Adipocyte (in vitro differentiated cells): ENCODE results near the gene LHFPL2.
A peak's percentile ranks its signal among the peaks of the same experiment; 100 is the strongest.

Experiments used
- DNase-seq: peaks from one replicate; pipeline ENCODE4 v3.0.0-alpha.2; 2015; ENCODE audit warnings: low read depth
- H3K27me3 ChIP-seq: replicated peaks from 2 replicates; pipeline ENCODE4 v1.7.0; 2013; ENCODE audit warnings: mild to moderate bottlenecking, low read length, moderate library complexity; ENCODE audit not compliant: control insufficient read depth, insufficient read depth
- H3K36me3 ChIP-seq: 2 replicates; pipeline ENCODE4 v1.7.0; 2013; ENCODE audit warnings: low read length, mild to moderate bottlenecking, moderate library complexity; ENCODE audit not compliant: control insufficient read depth, insufficient read depth, severe bottlenecking
- H3K4me1 ChIP-seq: 2 replicates; pipeline ENCODE4 v1.7.0; 2013; ENCODE audit warnings: mild to moderate bottlenecking, low read length, moderate library complexity; ENCODE audit not compliant: control insufficient read depth, insufficient read depth
- H3K4me3 ChIP-seq: 2 replicates; pipeline ENCODE4 v1.7.0; 2013; ENCODE audit warnings: mild to moderate bottlenecking, low read length, moderate library complexity
- H3K9ac ChIP-seq: 2 replicates; pipeline ENCODE4 v1.7.0; 2013; ENCODE audit warnings: mild to moderate bottlenecking, low read length, moderate library complexity
- H3K9me3 ChIP-seq: 2 replicates; pipeline ENCODE4 v1.7.0; 2013; ENCODE audit warnings: mild to moderate bottlenecking, low read length, moderate library complexity; ENCODE audit not compliant: control insufficient read depth

Gene LHFPL2

GRCh38 chr5:78492224-78492623, 156.3 kb downstream of the LHFPL2 start:
- no peak overlapping the region for H3K9ac ChIP-seq
- H3K9me3 ChIP-seq = no peaks in the 10 kb centered on the region
- H3K36me3 ChIP-seq = peaks cover 34% of the 10 kb centered on the region
- no peaks in the 10 kb centered on the region for H3K27me3 ChIP-seq
- DNase-seq = no peak
- H3K4me3 ChIP-seq = no peak overlapping the region
- peaks cover 23% of the 10 kb centered on the region for H3K4me1 ChIP-seq

GRCh38 chr5:78490709-78491485, 157.7 kb downstream of the LHFPL2 start:
- peaks cover 41% of the 10 kb centered on the region for H3K36me3 ChIP-seq
- H3K9me3 ChIP-seq = no peaks in the 10 kb centered on the region

DNA sequence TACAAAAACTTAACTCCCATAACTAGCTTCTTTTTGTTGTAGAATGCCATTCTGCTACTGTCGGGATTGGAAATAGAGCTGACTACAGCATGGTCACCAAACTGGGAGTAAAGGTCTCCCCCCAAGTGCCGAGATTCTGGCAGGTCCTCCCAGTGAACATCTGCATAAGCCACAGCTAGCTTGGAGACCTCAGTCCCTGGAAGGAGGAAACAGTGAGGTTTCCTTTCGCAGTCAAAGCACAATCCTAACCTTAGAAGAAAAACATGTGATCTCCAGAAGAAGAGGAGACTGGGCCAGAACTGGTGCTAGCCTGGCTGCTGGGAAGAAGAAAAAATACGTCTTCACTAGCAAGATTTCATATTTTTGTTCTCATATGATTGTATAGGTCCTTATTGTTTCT, 160.7 kb downstream of the LHFPL2 start:
- no peaks in the 10 kb centered on the region for H3K9me3 ChIP-seq
- H3K4me1 ChIP-seq = peaks cover 22% of the 10 kb centered on the region
- no peaks in the 10 kb centered on the region for H3K27me3 ChIP-seq
- no peak overlapping the region for H3K9ac ChIP-seq
- no peak overlapping the region for H3K4me3 ChIP-seq
- H3K36me3 ChIP-seq = peaks cover 32% of the 10 kb centered on the region
- no peak for DNase-seq

More at GRCh38 chr5:78490709-78491485, 157.7 kb downstream of the LHFPL2 start:
- no peak overlapping the region for H3K9ac ChIP-seq
- peak; percentile 68 for DNase-seq
- H3K27me3 ChIP-seq = no peaks in the 10 kb centered on the region
- peaks cover 13% of the 10 kb centered on the region for H3K4me1 ChIP-seq
- no peak overlapping the region for H3K4me3 ChIP-seq

- Histone ChIP-seq H3K36me3 (peaks cover 32% of the 10 kb centered on the region), H3K9ac (no peak overlapping the region), H3K4me3 (no peak overlapping the region), H3K27me3 (no peaks in the 10 kb centered on the region), H3K9me3 (no peaks in the 10 kb centered on the region), H3K4me1 (peaks cover 22% of the 10 kb centered on the region)
- no peak for DNase-seq
These were observed 162.4 kb downstream of the LHFPL2 start for GRCh38 chr5:78486218-78486617.

DNA sequence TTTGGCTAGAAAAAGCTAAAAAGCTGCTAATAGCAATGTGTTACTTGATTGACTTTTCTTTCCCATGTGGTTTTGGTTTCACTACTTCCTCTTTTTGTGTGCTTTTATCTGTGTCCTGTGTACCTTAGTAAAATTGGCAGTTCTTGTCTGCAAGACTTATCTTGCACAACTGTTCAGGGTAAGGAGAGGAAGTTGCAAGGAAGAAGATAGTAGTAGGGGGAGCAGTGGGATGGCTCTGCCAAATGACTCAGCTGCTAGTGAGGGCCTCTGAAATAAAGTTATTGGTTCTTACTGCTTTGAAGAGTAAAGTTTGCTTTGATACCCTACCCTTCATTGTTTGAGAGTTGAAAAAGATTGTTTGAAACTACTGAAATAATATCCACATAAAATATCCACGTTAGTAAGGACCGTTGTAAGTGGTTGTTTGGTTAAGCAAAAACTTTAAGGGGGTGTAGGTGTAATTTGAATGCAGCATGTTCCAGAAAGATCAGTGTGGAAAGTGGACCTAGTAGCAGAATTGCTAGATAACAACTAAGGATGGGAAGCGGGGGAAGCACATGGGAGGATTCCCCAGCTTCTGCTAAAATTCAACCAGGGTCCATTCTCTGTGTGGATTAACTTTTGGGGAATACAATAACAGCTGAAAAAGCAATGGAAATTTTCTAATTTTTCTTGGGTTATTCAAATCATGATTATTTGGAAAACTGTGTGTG, 164.6 kb downstream of the LHFPL2 start:
- Histone ChIP-seq H3K4me3 (no peak overlapping the region), H3K4me1 (peaks cover 22% of the 10 kb centered on the region), H3K9ac (no peak overlapping the region), H3K27me3 (no peaks in the 10 kb centered on the region), H3K36me3 (peaks cover 24% of the 10 kb centered on the region), H3K9me3 (no peaks in the 10 kb centered on the region)
- DNase-seq = peak; percentile 29

DNA sequence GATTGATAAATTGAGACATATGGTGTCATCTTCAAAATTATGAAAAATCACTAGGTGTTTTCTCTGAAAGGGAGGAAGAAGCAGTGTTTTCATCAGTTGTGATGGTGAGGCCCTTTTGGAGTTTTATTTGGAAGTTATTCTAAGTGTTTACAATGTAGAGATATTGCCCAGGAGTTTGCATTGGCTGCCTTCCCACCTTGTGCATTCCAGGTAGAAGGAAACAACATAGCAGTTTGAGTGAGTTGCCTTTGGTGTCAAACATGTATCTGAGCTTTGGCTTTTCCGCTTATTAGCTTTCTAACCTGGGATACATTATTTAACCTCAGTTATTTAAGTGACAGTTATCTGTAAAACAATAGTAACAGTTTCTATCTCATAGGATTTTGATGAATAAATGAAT, 165.6 kb downstream of the LHFPL2 start:
- no peak overlapping the region for H3K4me3 ChIP-seq
- no peak overlapping the region for H3K9ac ChIP-seq
- no peaks in the 10 kb centered on the region for H3K9me3 ChIP-seq
- H3K36me3 ChIP-seq = peaks cover 14% of the 10 kb centered on the region
- H3K4me1 ChIP-seq = peaks cover 13% of the 10 kb centered on the region
- DNase-seq = no peak
- H3K27me3 ChIP-seq = no peaks in the 10 kb centered on the region

DNA sequence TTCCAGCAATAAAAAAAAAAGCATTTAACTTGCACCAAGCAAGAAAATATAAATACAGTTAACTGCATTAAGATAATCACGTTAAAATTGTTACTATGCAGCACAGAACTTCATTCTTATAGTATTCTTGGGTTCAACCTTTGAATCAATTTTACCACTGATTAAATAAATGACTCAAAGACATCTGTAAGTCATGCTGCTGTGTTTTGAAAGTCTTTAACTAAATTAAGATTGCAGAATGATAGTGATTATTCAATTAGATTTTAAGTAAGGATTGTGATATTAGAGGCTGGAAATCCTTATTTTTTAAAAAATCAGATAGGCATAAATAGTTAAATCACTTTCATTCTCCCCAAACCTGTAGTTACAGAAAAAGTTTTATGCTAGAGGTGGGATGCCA, 171.8 kb downstream of the LHFPL2 start:
- H3K9ac ChIP-seq = no peak overlapping the region
- DNase-seq = no peak
- H3K27me3 ChIP-seq = no peaks in the 10 kb centered on the region
- H3K36me3 ChIP-seq = no peaks in the 10 kb centered on the region
- H3K9me3 ChIP-seq = no peaks in the 10 kb centered on the region
- no peak overlapping the region for H3K4me3 ChIP-seq
- H3K4me1 ChIP-seq = no peaks in the 10 kb centered on the region

GRCh38 chr5:78475370-78475769, 173.2 kb downstream of the LHFPL2 start:
- no peaks in the 10 kb centered on the region for H3K36me3 ChIP-seq
- H3K9me3 ChIP-seq = no peaks in the 10 kb centered on the region
- H3K4me3 ChIP-seq = no peak overlapping the region
- no peak overlapping the region for H3K9ac ChIP-seq
- no peak for DNase-seq
- no peaks in the 10 kb centered on the region for H3K27me3 ChIP-seq
- H3K4me1 ChIP-seq = peaks cover 2% of the 10 kb centered on the region

- Histone ChIP-seq H3K36me3 (no peaks in the 10 kb centered on the region), H3K9me3 (no peaks in the 10 kb centered on the region), H3K27me3 (no peaks in the 10 kb centered on the region), H3K9ac (no peak overlapping the region), H3K4me3 (no peak overlapping the region), H3K4me1 (peaks cover 8% of the 10 kb centered on the region)
- no peak for DNase-seq
These were observed 174.8 kb downstream of the LHFPL2 start for GRCh38 chr5:78473751-78474150.

- no peak overlapping the region for H3K4me3 ChIP-seq
- no peaks in the 10 kb centered on the region for H3K36me3 ChIP-seq
- H3K27me3 ChIP-seq = no peaks in the 10 kb centered on the region
- no peak overlapping the region for H3K9ac ChIP-seq
- H3K4me1 ChIP-seq = peaks cover 12% of the 10 kb centered on the region
- peak; percentile 70 for DNase-seq
- no peaks in the 10 kb centered on the region for H3K9me3 ChIP-seq
These were observed 176.0 kb downstream of the LHFPL2 start for GRCh38 chr5:78472469-78473106.

DNA sequence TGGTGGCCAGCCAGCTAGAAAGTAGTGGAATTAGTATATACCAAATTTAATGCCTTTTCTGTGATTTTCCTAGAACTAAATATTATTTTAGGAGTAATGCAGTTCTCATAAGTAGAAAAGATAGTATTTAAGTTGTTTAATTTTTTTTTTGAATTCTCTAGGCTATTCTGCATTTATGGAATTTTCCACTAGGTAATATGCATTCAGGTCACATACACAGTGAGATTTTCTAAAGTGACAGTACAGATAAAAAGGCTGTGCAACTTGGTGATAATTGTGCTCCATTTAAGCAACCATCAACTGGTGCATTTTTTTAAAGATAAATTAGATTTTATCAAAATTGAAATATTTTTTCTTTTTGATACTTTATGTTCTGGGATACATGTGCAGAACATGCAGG, 176.7 kb downstream of the LHFPL2 start:
- no peak overlapping the region for H3K9ac ChIP-seq
- no peak overlapping the region for H3K4me3 ChIP-seq
- DNase-seq = no peak
- H3K9me3 ChIP-seq = no peaks in the 10 kb centered on the region
- H3K36me3 ChIP-seq = no peaks in the 10 kb centered on the region
- H3K27me3 ChIP-seq = no peaks in the 10 kb centered on the region
- H3K4me1 ChIP-seq = peaks cover 12% of the 10 kb centered on the region
